Measurements from ENCODE around the gene BTBD3.
A peak's percentile ranks its signal among the peaks of the same experiment; 100 is the strongest.

The BTBD3 gene

GRCh38 chr20:11917663-11918062 lies at the start of gene BTBD3:
TSS of gene BTBD3 (plus strand) at chr20:11917893. CDS start at chr20:11918276, 383 bp downstream.
- DNase-seq, result no peak

GRCh38 chr20:11869641-11870040 lies 48.1 kb upstream of the BTBD3 start:
- no peak for DNase-seq

- no peak for DNase-seq
Observed at GRCh38 chr20:11870411-11870810, 47.3 kb upstream of the BTBD3 start.

GRCh38 chr20:11876555-11876954 lies 41.1 kb upstream of the BTBD3 start:
- no peak for DNase-seq

- DNase-seq, result no peak
Observed at GRCh38 chr20:11880680-11881079, 37.0 kb upstream of the BTBD3 start.

GRCh38 chr20:11881449-11881848 lies 36.2 kb upstream of the BTBD3 start:
- DNase-seq, result no peak

- DNase-seq, result no peak
Observed at GRCh38 chr20:11882651-11883050, 35.0 kb upstream of the BTBD3 start.

- DNase-seq, result no peak
Observed at GRCh38 chr20:11888648-11889047, 29.0 kb upstream of the BTBD3 start.

- DNase-seq, result peak; percentile 83 to 89
Observed at GRCh38 chr20:11890331-11891076, 27.2 kb upstream of the BTBD3 start.

- DNase-seq, result peak; percentile 41 to 44
Observed at GRCh38 chr20:11891077-11891775, 26.5 kb upstream of the BTBD3 start.

GRCh38 chr20:11891776-11892545 lies 25.7 kb upstream of the BTBD3 start:
- peak; percentile 84 to 92 for DNase-seq

GRCh38 chr20:11894062-11894461 lies 23.6 kb upstream of the BTBD3 start:
- DNase-seq, result no peak

- no peak for DNase-seq
Observed at GRCh38 chr20:11895861-11896387, 21.8 kb upstream of the BTBD3 start.

GRCh38 chr20:11901127-11901526 lies 16.6 kb upstream of the BTBD3 start:
- no peak for DNase-seq

GRCh38 chr20:11902285-11902697 lies 15.4 kb upstream of the BTBD3 start:
- DNase-seq, result no peak

- DNase-seq, result no peak
Observed at GRCh38 chr20:11905460-11906179, 12.1 kb upstream of the BTBD3 start.

GRCh38 chr20:11906626-11907480 lies 10.8 kb upstream of the BTBD3 start:
- no peak for DNase-seq

GRCh38 chr20:11907621-11908020 lies 10.1 kb upstream of the BTBD3 start:
- DNase-seq, result no peak

- DNase-seq, result peak; percentile 34 to 36
Observed at GRCh38 chr20:11912013-11912658, 5.6 kb upstream of the BTBD3 start.

- no peak for DNase-seq
Observed at GRCh38 chr20:11912659-11913415, 4.9 kb upstream of the BTBD3 start.
